Choroid plexus epithelial cell (primary cell): Measurements from ENCODE around the gene ATG12.
A peak's percentile ranks its signal among the peaks of the same experiment; 100 is the strongest.

ENCODE experiments used
- DNase-seq: peaks from one replicate; pipeline ENCODE4 v3.0.0-alpha.2; 2010; ENCODE audit warnings: low read depth
- H3K4me3 ChIP-seq: 2 replicates; pipeline ENCODE4 v1.5.1; 2011; ENCODE audit warnings: low read depth, mild to moderate bottlenecking, control low read depth, low read length, moderate library complexity
- TF ChIP-seq, protein P1 (sequence below): conservative IDR thresholded peaks from 2 replicates; pipeline ENCODE4 v1.5.1; 2011; ENCODE audit warnings: low read depth, mild to moderate bottlenecking, control low read depth, inconsistent platforms, low read length, moderate library complexity

The ATG12 gene

GRCh38 chr5:115842089-115842935 is 947 bp upstream of the ATG12 start:
- peak overlapping the region; percentile 86 for H3K4me3 ChIP-seq

DNA sequence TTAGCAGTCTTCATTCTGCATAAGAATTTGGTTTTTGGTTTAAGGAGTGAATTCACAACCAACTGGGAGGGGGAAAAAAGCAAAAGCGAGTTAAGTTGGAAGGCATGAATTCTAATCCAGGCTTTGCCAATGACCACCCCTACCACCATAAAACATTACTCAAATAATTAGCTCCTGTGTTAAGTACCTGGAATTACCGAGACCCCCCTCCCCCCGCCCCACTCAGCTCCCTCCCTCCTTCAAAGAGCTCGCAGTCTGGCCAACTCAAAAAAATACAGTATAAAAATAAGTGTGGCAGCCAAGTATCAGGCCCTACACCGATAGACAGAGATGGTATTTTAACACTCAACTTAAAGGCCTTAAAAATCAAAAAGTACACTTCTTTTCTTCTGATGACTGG is 492 bp downstream of the ATG12 start:
- H3K4me3 ChIP-seq, result peak overlapping the region; percentile 86
- DNase-seq, result no peak
- TF ChIP-seq, protein P1, sequence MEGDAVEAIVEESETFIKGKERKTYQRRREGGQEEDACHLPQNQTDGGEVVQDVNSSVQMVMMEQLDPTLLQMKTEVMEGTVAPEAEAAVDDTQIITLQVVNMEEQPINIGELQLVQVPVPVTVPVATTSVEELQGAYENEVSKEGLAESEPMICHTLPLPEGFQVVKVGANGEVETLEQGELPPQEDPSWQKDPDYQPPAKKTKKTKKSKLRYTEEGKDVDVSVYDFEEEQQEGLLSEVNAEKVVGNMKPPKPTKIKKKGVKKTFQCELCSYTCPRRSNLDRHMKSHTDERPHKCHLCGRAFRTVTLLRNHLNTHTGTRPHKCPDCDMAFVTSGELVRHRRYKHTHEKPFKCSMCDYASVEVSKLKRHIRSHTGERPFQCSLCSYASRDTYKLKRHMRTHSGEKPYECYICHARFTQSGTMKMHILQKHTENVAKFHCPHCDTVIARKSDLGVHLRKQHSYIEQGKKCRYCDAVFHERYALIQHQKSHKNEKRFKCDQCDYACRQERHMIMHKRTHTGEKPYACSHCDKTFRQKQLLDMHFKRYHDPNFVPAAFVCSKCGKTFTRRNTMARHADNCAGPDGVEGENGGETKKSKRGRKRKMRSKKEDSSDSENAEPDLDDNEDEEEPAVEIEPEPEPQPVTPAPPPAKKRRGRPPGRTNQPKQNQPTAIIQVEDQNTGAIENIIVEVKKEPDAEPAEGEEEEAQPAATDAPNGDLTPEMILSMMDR, result no peak

More at GRCh38 chr5:115842089-115842935, 947 bp upstream of the ATG12 start:
- TF ChIP-seq, protein P1, result no peak
- no peak for DNase-seq

DNA sequence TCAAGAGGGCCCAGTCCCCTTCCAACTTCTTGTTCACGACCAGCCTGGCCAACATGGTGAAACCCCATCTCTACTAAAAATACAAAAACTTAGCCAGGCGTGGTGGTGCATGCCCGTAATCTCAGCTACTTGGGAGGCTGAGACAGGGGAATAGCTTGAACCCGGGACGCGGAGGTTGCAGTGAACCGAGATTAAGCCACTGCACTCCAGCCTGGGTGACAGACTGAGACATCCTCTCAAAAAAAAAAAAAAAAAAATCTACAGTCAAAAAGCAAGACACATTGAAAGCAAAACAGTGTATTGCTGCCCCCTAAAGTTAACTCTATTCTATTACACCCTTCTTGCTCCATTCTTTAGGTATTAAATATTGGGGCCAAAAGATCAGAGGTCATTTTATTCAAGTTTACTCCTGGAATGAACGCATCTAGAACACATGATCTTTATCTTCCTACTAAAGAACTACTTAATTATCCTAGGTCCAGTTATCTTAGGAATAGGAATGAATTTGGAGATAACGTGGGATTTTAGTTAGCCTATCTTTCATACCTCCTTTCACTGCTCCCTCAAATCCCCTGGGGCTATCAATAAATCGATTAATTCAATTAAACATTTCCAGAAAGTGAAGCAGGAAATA is 2.4 kb downstream of the ATG12 start:
- TF ChIP-seq, protein P1, result peak; percentile 55
- DNase-seq, result peak; percentile 72
- peak overlapping the region; percentile 26 for H3K4me3 ChIP-seq

GRCh38 chr5:115835481-115835880 is 5.9 kb downstream of the ATG12 start:
- no peak for DNase-seq
- TF ChIP-seq, protein P1, result no peak
- H3K4me3 ChIP-seq, result no peak overlapping the region

- TF ChIP-seq, protein P1, result peak; percentile 83
These were observed 10.1 kb downstream of the ATG12 start for GRCh38 chr5:115831163-115831768.

DNA sequence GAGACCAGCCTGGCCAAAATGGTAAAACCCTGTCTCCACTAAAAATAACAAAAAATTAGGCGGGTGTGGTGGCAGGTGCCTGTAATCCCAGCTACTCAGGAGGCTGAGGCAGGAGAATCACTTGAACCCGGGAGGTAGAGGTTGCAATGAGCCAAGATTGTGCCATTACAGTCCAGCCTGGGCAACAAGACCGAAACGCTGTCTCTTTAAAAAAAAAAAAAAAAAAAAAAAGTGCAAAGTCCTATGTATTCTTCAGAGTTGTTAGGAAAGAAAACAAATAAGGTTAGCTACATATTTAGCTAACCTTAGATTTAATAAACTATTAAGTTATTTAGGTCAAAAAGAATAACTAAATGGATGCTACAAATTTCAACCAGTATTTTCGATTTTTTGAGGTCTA is 11.5 kb downstream of the ATG12 start:
- H3K4me3 ChIP-seq, result no peak overlapping the region
- no peak for DNase-seq
- TF ChIP-seq, protein P1, result no peak

More at GRCh38 chr5:115831163-115831768, 10.1 kb downstream of the ATG12 start:
- DNase-seq, result peak; percentile 67
- no peak overlapping the region for H3K4me3 ChIP-seq
